OCI-LY7 (cell line): Measurements from ENCODE around the gene SLC18A2. TPM values are rescaled to one million over a fixed set of nuclear protein-coding genes. Genes with fewer than 3 reads are reported as not detected.

ENCODE experiments used
- BruUV-seq: library from RNA; stranded (reverse); fragments of 400-500 nt; replicated peaks from 2 replicates; lab custom pipeline; 2021; lab: Mats Ljungman, UMichigan
- CTCF ChIA-PET: fragments of 300-600 bp; sonication (Branson Sonifier 250); formaldehyde crosslinking; loops from one replicate; lab custom pipeline; 2022; ENCODE audit warnings: antibody characterized with exemption; ENCODE audit not compliant: unreplicated experiment; lab: Charles Lee
- POLR2A ChIA-PET: fragments of 300-600 bp; sonication (Branson Sonifier 250); formaldehyde crosslinking; loops from one replicate; lab custom pipeline; 2022; ENCODE audit warnings: antibody characterized with exemption; lab: Charles Lee
- DNase-seq: peaks from one replicate; pipeline ENCODE4 v3.0.0-alpha.2; 2015; ENCODE audit warnings: low spot score
- H2AFZ ChIP-seq: fragments of 200-600 bp; sonication (generic), shearing (Covaris generic); 2 replicates; pipeline ENCODE4 v1.6.1; 2014; ENCODE audit warnings: mild to moderate bottlenecking, antibody characterized with exemption, low read length, moderate library complexity
- H3K27ac ChIP-seq: fragments of 200-600 bp; sonication (generic); 2 replicates; pipeline ENCODE4 v1.5.1; 2014; ENCODE audit warnings: mixed run types, low read depth, mild to moderate bottlenecking, moderate library complexity, low read length, inconsistent platforms; ENCODE audit not compliant: poor library complexity, severe bottlenecking
- H3K36me3 ChIP-seq: fragments of 200-600 bp; sonication (generic); 2 replicates; pipeline ENCODE4 v1.6.1; 2014; ENCODE audit warnings: mild to moderate bottlenecking, antibody characterized with exemption, low read length, moderate library complexity, mixed read lengths; ENCODE audit not compliant: insufficient read depth
- H3K4me1 ChIP-seq: fragments of 200-600 bp; sonication (generic); 2 replicates; pipeline ENCODE4 v1.5.1; 2014; ENCODE audit warnings: mild to moderate bottlenecking, low read length; ENCODE audit not compliant: insufficient read depth, poor library complexity, severe bottlenecking
- H3K4me2 ChIP-seq: fragments of 200-600 bp; sonication (generic); 2 replicates; pipeline ENCODE4 v1.6.1; 2014; ENCODE audit warnings: mild to moderate bottlenecking, low read length
- H3K4me3 ChIP-seq: fragments of 200-600 bp; sonication (generic); 2 replicates; pipeline ENCODE4 v1.5.1; 2014; ENCODE audit warnings: mild to moderate bottlenecking, low read depth, low read length; ENCODE audit not compliant: poor library complexity, severe bottlenecking
- H3K79me2 ChIP-seq: fragments of 200-600 bp; sonication (generic); 2 replicates; pipeline ENCODE4 v1.6.1; 2016; ENCODE audit warnings: low read depth, mild to moderate bottlenecking, low read length, moderate library complexity, mixed read lengths; ENCODE audit not compliant: insufficient read depth
- H3K9me2 ChIP-seq: fragments of 200-600 bp; sonication (generic); 2 replicates; pipeline ENCODE4 v1.6.1; 2016; ENCODE audit warnings: mild to moderate bottlenecking, low read length, mixed read lengths; ENCODE audit not compliant: insufficient read depth
- H3K9me3 ChIP-seq: fragments of 200-600 bp; sonication (generic); 2 replicates; pipeline ENCODE4 v1.6.1; 2014; ENCODE audit warnings: mild to moderate bottlenecking, mixed run types, low read length, mixed read lengths
- H4K20me1 ChIP-seq: fragments of 200-600 bp; sonication (generic); 2 replicates; pipeline ENCODE4 v1.6.1; 2014; ENCODE audit warnings: mild to moderate bottlenecking, antibody characterized with exemption, low read length, moderate library complexity, mixed read lengths; ENCODE audit not compliant: insufficient read depth
- CTCF ChIP-seq: fragments of 200-600 bp; sonication (generic); conservative IDR thresholded peaks from 2 replicates; pipeline ENCODE4 v1.5.1; 2014; ENCODE audit warnings: mild to moderate bottlenecking, antibody characterized with exemption, low read length, moderate library complexity, mixed read lengths
- EZH2phosphoT487 ChIP-seq: fragments of 200-600 bp; sonication (generic); IDR thresholded peaks from 2 replicates; pipeline ENCODE4 v1.6.1; 2018; ENCODE audit warnings: low read depth, borderline replicate concordance, mild to moderate bottlenecking, mixed run types, antibody characterized with exemption, low read length, moderate library complexity, mixed read lengths
- intact Hi-C: fragments of 100-400 bp; cut with micrococcal nuclease; formaldehyde crosslinking; loops from one replicate; pipeline ENCODE4 v1.10.0; 2022; ENCODE audit not compliant: unreplicated experiment
- total RNA-seq, 2 experiments: library from RNA; depleted of rRNA in 1 of 2; stranded (reverse); fragments of >200 nt in 1 of 2; shearing (Covaris generic) in 1 of 2; gene quantifications; 2 replicates each; pipeline ENCODE4 v1.2.3, GENCODE V29; 2014 to 2022

The SLC18A2 gene
- total RNA-seq, 2 experiments from 2014 or later, result not detected

- no peaks in the 10 kb centered on the region for H3K79me2 ChIP-seq
- intact Hi-C loops, result loop anchor here (2.0 to 10.0 kb wide), 2 partner anchors 104 to 198 kb away; no protein-coding TSS in a partner anchor
- no peak for DNase-seq
- no peak overlapping the region; the same call in 1 of the 2 replicates for H2AFZ ChIP-seq
- no peak overlapping the region for H3K27ac ChIP-seq
- H3K4me1 ChIP-seq, result no peaks in the 10 kb centered on the region
- H3K4me3 ChIP-seq, result no peak overlapping the region
- no peak for TF ChIP-seq EZH2phosphoT487
- TF ChIP-seq CTCF, result no peak
- no TSS peak for BruUV-seq
- H3K4me2 ChIP-seq, result peak overlapping the region; percentile 55; the same call in 1 of the 2 replicates
- H3K36me3 ChIP-seq, result no peaks in the 10 kb centered on the region
- H4K20me1 ChIP-seq, result no peaks in the 10 kb centered on the region
- CTCF ChIA-PET, result no interaction called here
- no peaks in the 10 kb centered on the region for H3K9me2 ChIP-seq
- H3K9me3 ChIP-seq, result no peaks in the 10 kb centered on the region
- POLR2A ChIA-PET, result no interaction called here
Observed at GRCh38 chr10:117217196-117217761, 23.6 kb upstream of the SLC18A2 start.

- TF ChIP-seq EZH2phosphoT487 (no peak), CTCF (no peak)
- POLR2A ChIA-PET, result interaction anchor here (0.6 kb wide), 2 partner anchors 200 to 371 kb away, joined by 3 to 8 read pairs; no protein-coding TSS in a partner anchor
- H3K27ac ChIP-seq, result no peak overlapping the region
- H3K4me2 ChIP-seq, result no peak overlapping the region
- intact Hi-C loops, result loop anchor here (10.0 kb wide), 1 partner anchor 196 kb away; no protein-coding TSS in a partner anchor
- no peak overlapping the region for H2AFZ ChIP-seq
- H3K4me1 ChIP-seq, result no peaks in the 10 kb centered on the region
- CTCF ChIA-PET, result no interaction called here
- no peaks in the 10 kb centered on the region for H4K20me1 ChIP-seq
- no peaks in the 10 kb centered on the region for H3K79me2 ChIP-seq
- DNase-seq, result no peak
- no TSS peak for BruUV-seq
- no peaks in the 10 kb centered on the region for H3K9me2 ChIP-seq
- H3K36me3 ChIP-seq, result no peaks in the 10 kb centered on the region
- H3K9me3 ChIP-seq, result no peaks in the 10 kb centered on the region
- no peak overlapping the region for H3K4me3 ChIP-seq
Observed at GRCh38 chr10:117218654-117219053, 22.3 kb upstream of the SLC18A2 start.

GRCh38 chr10:117221156-117221711, 19.7 kb upstream of the SLC18A2 start:
- Histone ChIP-seq H3K4me1 (no peaks in the 10 kb centered on the region), H3K4me2 (no peak overlapping the region), H3K9me3 (no peaks in the 10 kb centered on the region), H3K27ac (no peak overlapping the region), H3K79me2 (no peaks in the 10 kb centered on the region), H2AFZ (no peak overlapping the region), H4K20me1 (no peaks in the 10 kb centered on the region), H3K36me3 (no peaks in the 10 kb centered on the region), H3K9me2 (no peaks in the 10 kb centered on the region), H3K4me3 (no peak overlapping the region)
- BruUV-seq, result no TSS peak
- TF ChIP-seq EZH2phosphoT487 (no peak), CTCF (no peak)
- DNase-seq, result no peak
- ChIA-PET CTCF (no interaction called here), POLR2A (no interaction called here)
- intact Hi-C loops, result no loop called here
